ENCODE results near the gene TLE6.
"Not testable (repeated sequence)": the region's sequence is repeated elsewhere in the genome, so short reads cannot be mapped to it uniquely, and the experiment has no call there.

TLE6 gene

GRCh38 chr19:2974342-2975041, 2.9 kb upstream of the TLE6 start:
- no peak for DNase-seq

- DNase-seq = no peak
Observed at GRCh38 chr19:2976609-2977000, 759 bp upstream of the TLE6 start.

GRCh38 chr19:2977746-2978138, 378 bp downstream of the TLE6 start:
- no peak for DNase-seq

GRCh38 chr19:2978166-2978767, 903 bp downstream of the TLE6 start:
- no peak for DNase-seq

- no peak for DNase-seq
Observed at GRCh38 chr19:2978772-2979171, 1.4 kb downstream of the TLE6 start.

- DNase-seq = no peak
Observed at GRCh38 chr19:2981898-2982297, 4.5 kb downstream of the TLE6 start.

GRCh38 chr19:2982561-2982960, 5.2 kb downstream of the TLE6 start:
- no peak for DNase-seq

GRCh38 chr19:2982983-2983350, 5.6 kb downstream of the TLE6 start:
- DNase-seq = peak; percentile 95

GRCh38 chr19:2983351-2984214, 6.2 kb downstream of the TLE6 start:
- DNase-seq = peak; percentile 99

GRCh38 chr19:2984215-2984528, 6.8 kb downstream of the TLE6 start:
- no peak for DNase-seq

GRCh38 chr19:2986951-2987524, 9.7 kb downstream of the TLE6 start:
- DNase-seq = no peak

- no peak for DNase-seq
Observed at GRCh38 chr19:2987797-2988196, 10.4 kb downstream of the TLE6 start.

GRCh38 chr19:2988568-2988967, 11.2 kb downstream of the TLE6 start:
- no peak for DNase-seq

- DNase-seq = no peak
Observed at GRCh38 chr19:2989236-2989946, 12.0 kb downstream of the TLE6 start.

- not testable (repeated sequence) for DNase-seq
Observed at GRCh38 chr19:2992333-2992732, 15.0 kb downstream of the TLE6 start.

- peak; percentile 87 for DNase-seq
Observed at GRCh38 chr19:2992958-2993357, 15.6 kb downstream of the TLE6 start.

GRCh38 chr19:2993579-2993978, 16.2 kb downstream of the TLE6 start:
- DNase-seq = no peak

- no peak for DNase-seq
Observed at GRCh38 chr19:2994588-2995131, 17.3 kb downstream of the TLE6 start.

GRCh38 chr19:2997720-2998119, 20.4 kb downstream of the TLE6 start:
- DNase-seq = no peak

- no peak for DNase-seq
Observed at GRCh38 chr19:2998642-2999041, 21.3 kb downstream of the TLE6 start.

GRCh38 chr19:3001235-3001800, 24.0 kb downstream of the TLE6 start:
- DNase-seq = no peak

- no peak for DNase-seq
Observed at GRCh38 chr19:3003046-3003445, 25.7 kb downstream of the TLE6 start.

GRCh38 chr19:3004522-3004921, 27.2 kb downstream of the TLE6 start:
- no peak for DNase-seq

All from NCI-H2171 treated with DMSO at 0.1 percent for 48 hours (cell line).